22Rv1 (cell line): ENCODE measurements around the gene IGSF3.

ENCODE experiments used
- CTCF ChIP-seq: fragments of 450-650 bp; IDR thresholded peaks from 2 replicates; pipeline ENCODE4 v1.5.1; 2017; ENCODE audit warnings: mild to moderate bottlenecking
- ZFX ChIP-seq: fragments of 450-650 bp; IDR thresholded peaks from 2 replicates; pipeline ENCODE4 v1.6.1; 2017; ENCODE audit warnings: antibody characterized with exemption, borderline replicate concordance

- TF ChIP-seq CTCF (no peak), ZFX (no peak)
Observed at GRCh38 chr1:116537040-116537831, 130.3 kb downstream of the IGSF3 start.
